ENCODE measurements around the gene STIL. TPM values are rescaled to one million over a fixed set of nuclear protein-coding genes. Genes with fewer than 3 reads are reported as not detected.
A peak's percentile ranks its signal among the peaks of the same experiment; 100 is the strongest.

STIL gene
- polyA plus RNA-seq, 2 of the 4 experiments (the other 2 are of a cell fraction): 10.1 to 21.7 TPM

DNA sequence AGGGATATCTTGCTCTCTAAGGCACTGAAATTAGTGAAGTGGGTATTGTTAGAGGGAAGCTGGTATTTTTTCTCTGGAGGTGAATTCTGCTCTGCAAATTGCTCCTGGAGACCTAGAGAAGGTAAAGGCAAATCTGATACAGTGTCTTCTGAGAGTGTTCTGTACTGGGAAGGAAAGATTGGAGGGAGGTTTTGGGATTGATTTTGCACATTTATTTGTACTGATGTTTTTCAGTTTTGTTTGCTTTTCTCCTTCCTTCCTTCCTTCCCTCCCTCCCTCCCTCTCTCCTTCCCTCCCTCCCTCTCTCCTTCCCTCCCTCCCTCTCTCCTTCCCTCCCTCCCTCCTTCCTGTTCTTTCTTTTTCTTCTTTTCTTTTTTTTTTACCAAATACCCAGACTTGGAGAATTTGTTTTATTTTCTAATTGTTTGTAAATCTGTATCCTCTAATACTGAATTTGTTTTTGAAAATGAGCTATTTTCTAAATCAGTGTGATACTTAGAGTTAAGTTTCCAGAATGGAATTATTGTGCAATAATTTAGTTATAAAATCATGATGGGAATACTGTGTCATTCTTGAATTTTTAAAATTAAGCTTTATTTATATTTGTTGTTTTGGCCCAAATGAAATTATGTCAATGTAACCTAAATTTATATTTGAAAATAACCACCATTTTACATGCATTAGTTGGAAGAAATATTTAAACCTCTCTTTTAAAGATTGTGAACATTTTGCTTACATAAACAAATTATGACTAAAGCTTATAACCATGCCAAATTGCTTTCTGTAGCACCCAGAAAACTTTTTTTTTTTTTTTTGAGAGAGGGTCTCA, 24.5 kb upstream of the STIL start:
- TF ChIP-seq, protein P1, sequence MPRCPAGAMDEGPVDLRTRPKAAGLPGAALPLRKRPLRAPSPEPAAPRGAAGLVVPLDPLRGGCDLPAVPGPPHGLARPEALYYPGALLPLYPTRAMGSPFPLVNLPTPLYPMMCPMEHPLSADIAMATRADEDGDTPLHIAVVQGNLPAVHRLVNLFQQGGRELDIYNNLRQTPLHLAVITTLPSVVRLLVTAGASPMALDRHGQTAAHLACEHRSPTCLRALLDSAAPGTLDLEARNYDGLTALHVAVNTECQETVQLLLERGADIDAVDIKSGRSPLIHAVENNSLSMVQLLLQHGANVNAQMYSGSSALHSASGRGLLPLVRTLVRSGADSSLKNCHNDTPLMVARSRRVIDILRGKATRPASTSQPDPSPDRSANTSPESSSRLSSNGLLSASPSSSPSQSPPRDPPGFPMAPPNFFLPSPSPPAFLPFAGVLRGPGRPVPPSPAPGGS (IDR thresholded peaks at IDR 0.05): no peak
- TF ChIP-seq CEBPB (IDR thresholded peaks at IDR 0.05) (peak in 1 of 2 experiments; percentile 7; a peak in 1 of 4 replicates), GATA3 (IDR thresholded peaks at IDR 0.05; ENCODE audit: borderline replicate concordance) (no peak), MAFK (IDR thresholded peaks at IDR 0.05; ENCODE audit: partially characterized antibody) (peak; percentile 59)
- Histone ChIP-seq H3K4me2 (peak overlapping the region; percentile 9; the same call in 1 of the 3 replicates), H3K9me3 (no peaks in the 10 kb centered on the region), H3K4me1 (peaks cover 20% of the 10 kb centered on the region; the same call in 2 of the 3 replicates), H3K4me3 (no peak overlapping the region), H3K27ac (0 out of 6 replicates have a peak overlapping the region, but pooled peaks of 1 of the 2 experiments have one; percentile 21)
- ChIA-PET CTCF (interaction anchor here (0.6 to 1.3 kb wide), 4 partner anchors 10 to 120 kb away, joined by 3 to 4 read pairs (median 4); no protein-coding TSS in a partner anchor), POLR2A (no interaction called here)
- ATAC-seq (no peak), DNase-seq (ENCODE audit: low read depth in 1 of 2, low spot score in 1 of 2) (no peak), FAIRE-seq (no peak)

DNA sequence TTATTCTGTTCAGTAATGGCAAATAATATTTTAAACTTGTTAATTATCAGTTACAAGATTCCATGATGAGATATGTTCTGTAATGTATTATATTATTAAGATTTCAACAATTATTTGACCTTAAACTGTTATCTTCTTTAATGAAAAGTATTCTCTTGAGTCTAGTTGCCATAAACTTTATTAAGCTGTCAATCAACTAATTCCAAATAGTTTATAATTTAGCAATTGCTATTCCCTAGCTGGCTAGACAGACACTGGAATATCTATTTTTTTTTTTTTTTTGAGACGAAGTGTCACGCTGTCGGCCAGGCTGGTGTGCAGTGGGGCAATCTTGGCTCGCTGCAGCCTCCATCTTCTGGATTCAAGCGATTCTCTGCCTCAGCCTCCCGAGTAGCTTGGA, 23.4 kb upstream of the STIL start:
- no peak for DNase-seq (ENCODE audit: low read depth in 1 of 2, low spot score in 1 of 2)
- Histone ChIP-seq H3K4me3 (no peak overlapping the region), H3K9me3 (no peaks in the 10 kb centered on the region), H3K27ac (no peak overlapping the region), H3K4me1 (peaks cover 26% of the 10 kb centered on the region), H3K4me2 (no peak overlapping the region)
- no peak for ATAC-seq
- 96% methylated on average over 5 of the region's 6 CpGs for WGBS (ENCODE audit: missing lambda C conversion rate)
- CTCF ChIA-PET: no interaction called here
- no peak for FAIRE-seq
- POLR2A ChIA-PET: no interaction called here
- TF ChIP-seq, protein P2, sequence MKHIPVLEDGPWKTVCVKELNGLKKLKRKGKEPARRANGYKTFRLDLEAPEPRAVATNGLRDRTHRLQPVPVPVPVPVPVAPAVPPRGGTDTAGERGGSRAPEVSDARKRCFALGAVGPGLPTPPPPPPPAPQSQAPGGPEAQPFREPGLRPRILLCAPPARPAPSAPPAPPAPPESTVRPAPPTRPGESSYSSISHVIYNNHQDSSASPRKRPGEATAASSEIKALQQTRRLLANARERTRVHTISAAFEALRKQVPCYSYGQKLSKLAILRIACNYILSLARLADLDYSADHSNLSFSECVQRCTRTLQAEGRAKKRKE (CRISPR knock-in tag; IDR thresholded peaks at IDR 0.05; ENCODE audit: low read depth): no peak
- TF ChIP-seq ZNF302 (CRISPR knock-in tag; IDR thresholded peaks at IDR 0.05): no peak
- TF ChIP-seq CBX8 (IDR thresholded peaks at IDR 0.05): no peak
- TF ChIP-seq RNF2 (IDR thresholded peaks at IDR 0.05; ENCODE audit: borderline replicate concordance, low read depth): no peak
- no peak for TF ChIP-seq POLR2AphosphoS2 (conservative IDR thresholded peaks at IDR 0.05; ENCODE audit: low read length)
- TF ChIP-seq CHD4 (IDR thresholded peaks at IDR 0.05; ENCODE audit: borderline replicate concordance): no peak
- TF ChIP-seq HOXB5 (CRISPR knock-in tag; IDR thresholded peaks at IDR 0.05): no peak
- TF ChIP-seq, protein P3, sequence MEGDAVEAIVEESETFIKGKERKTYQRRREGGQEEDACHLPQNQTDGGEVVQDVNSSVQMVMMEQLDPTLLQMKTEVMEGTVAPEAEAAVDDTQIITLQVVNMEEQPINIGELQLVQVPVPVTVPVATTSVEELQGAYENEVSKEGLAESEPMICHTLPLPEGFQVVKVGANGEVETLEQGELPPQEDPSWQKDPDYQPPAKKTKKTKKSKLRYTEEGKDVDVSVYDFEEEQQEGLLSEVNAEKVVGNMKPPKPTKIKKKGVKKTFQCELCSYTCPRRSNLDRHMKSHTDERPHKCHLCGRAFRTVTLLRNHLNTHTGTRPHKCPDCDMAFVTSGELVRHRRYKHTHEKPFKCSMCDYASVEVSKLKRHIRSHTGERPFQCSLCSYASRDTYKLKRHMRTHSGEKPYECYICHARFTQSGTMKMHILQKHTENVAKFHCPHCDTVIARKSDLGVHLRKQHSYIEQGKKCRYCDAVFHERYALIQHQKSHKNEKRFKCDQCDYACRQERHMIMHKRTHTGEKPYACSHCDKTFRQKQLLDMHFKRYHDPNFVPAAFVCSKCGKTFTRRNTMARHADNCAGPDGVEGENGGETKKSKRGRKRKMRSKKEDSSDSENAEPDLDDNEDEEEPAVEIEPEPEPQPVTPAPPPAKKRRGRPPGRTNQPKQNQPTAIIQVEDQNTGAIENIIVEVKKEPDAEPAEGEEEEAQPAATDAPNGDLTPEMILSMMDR (IDR thresholded peaks at IDR 0.05): no peak
- TF ChIP-seq CEBPB (IDR thresholded peaks at IDR 0.05): no peak
- TF ChIP-seq E2F6 (IDR thresholded peaks at IDR 0.05; ENCODE audit: borderline replicate concordance, low read depth): no peak
- TF ChIP-seq SREBF2 (IDR thresholded peaks at IDR 0.05): no peak
- TF ChIP-seq, protein P1 (IDR thresholded peaks at IDR 0.05): no peak
- no peak for TF ChIP-seq USF2 (IDR thresholded peaks at IDR 0.05)
- TF ChIP-seq MAX (IDR thresholded peaks at IDR 0.05): no peak
- no peak for TF ChIP-seq NFE2L2 (conservative IDR thresholded peaks at IDR 0.05; ENCODE audit: low read length)

Data from A549 (cell line).